HK-2 (cell line): Measurements from ENCODE around the gene HELZ.

Experiments used
- DNase-seq: peaks from one replicate; pipeline ENCODE4 v3.0.0-alpha.2; 2018; ENCODE audit not compliant: unreplicated experiment

Gene HELZ

GRCh38 chr17:67024736-67025135 is 220.3 kb downstream of the HELZ start:
- no peak for DNase-seq

- no peak for DNase-seq
These were observed 222.6 kb downstream of the HELZ start for GRCh38 chr17:67022451-67022810.

GRCh38 chr17:67021743-67022450 is 223.1 kb downstream of the HELZ start:
- DNase-seq = no peak

- DNase-seq = no peak
These were observed 223.8 kb downstream of the HELZ start for GRCh38 chr17:67021196-67021595.
